Loucy (cell line): ENCODE results near the gene CBFB.

ENCODE experiments used
- H2AFZ ChIP-seq: fragments of 200-600 bp; sonication (generic); 2 replicates; pipeline ENCODE4 v1.6.0; 2016; ENCODE audit warnings: antibody characterized with exemption, mild to moderate bottlenecking, low read length, moderate library complexity
- H3F3A ChIP-seq: fragments of 200-600 bp; 2 replicates; pipeline ENCODE4 v1.6.0; 2016; ENCODE audit warnings: antibody characterized with exemption, low read depth, mild to moderate bottlenecking
- H3K27me3 ChIP-seq: fragments of 200-600 bp; sonication (generic); 2 replicates; pipeline ENCODE4 v1.6.1; 2014; ENCODE audit warnings: low read length, mild to moderate bottlenecking; ENCODE audit not compliant: insufficient read depth, poor library complexity, severe bottlenecking
- H3K36me3 ChIP-seq: fragments of 200-600 bp; sonication (generic); 2 replicates; pipeline ENCODE4 v1.6.1; 2016; ENCODE audit warnings: low read length; ENCODE audit not compliant: insufficient read depth
- H3K4me1 ChIP-seq: fragments of 200-600 bp; sonication (generic); 2 replicates; pipeline ENCODE4 v1.5.1; 2014; ENCODE audit warnings: low read length, mild to moderate bottlenecking; ENCODE audit not compliant: insufficient read depth, poor library complexity, severe bottlenecking
- H3K4me2 ChIP-seq: fragments of 200-600 bp; sonication (generic); 2 replicates; pipeline ENCODE4 v1.6.0; 2014; ENCODE audit warnings: antibody characterized with exemption, low read length, low read depth, mild to moderate bottlenecking; ENCODE audit not compliant: poor library complexity, severe bottlenecking
- H3K4me3 ChIP-seq: fragments of 200-600 bp; sonication (generic); 2 replicates; pipeline ENCODE4 v1.5.1; 2014; ENCODE audit warnings: low read length, mild to moderate bottlenecking, mixed read lengths; ENCODE audit not compliant: poor library complexity, severe bottlenecking
- H3K79me2 ChIP-seq: fragments of 200-600 bp; sonication (generic); 2 replicates; pipeline ENCODE4 v1.6.1; 2014; ENCODE audit warnings: low read length; ENCODE audit not compliant: insufficient read depth
- H3K9ac ChIP-seq: fragments of 200-600 bp; sonication (generic); 2 replicates; pipeline ENCODE4 v1.6.0; 2014; ENCODE audit warnings: mild to moderate bottlenecking, low read depth, low read length, moderate library complexity; ENCODE audit not compliant: poor library complexity, severe bottlenecking
- H3K9me2 ChIP-seq: fragments of 200-600 bp; sonication (generic); replicated peaks from 2 replicates; pipeline ENCODE4 v1.6.1; 2016; ENCODE audit warnings: low read depth, low read length, mixed read lengths
- H3K9me3 ChIP-seq: fragments of 200-600 bp; sonication (generic); 2 replicates; pipeline ENCODE4 v1.6.1; 2014; ENCODE audit warnings: mild to moderate bottlenecking, antibody characterized with exemption, low read length, low read depth; ENCODE audit not compliant: insufficient read depth
- H4K20me1 ChIP-seq: fragments of 200-600 bp; sonication (generic); 2 replicates; pipeline ENCODE4 v1.6.0; 2014; ENCODE audit warnings: antibody characterized with exemption, low read length, mild to moderate bottlenecking; ENCODE audit not compliant: insufficient read depth, poor library complexity, severe bottlenecking
- CTCF ChIP-seq: fragments of 200-600 bp; sonication (generic); conservative IDR thresholded peaks from 2 replicates; pipeline ENCODE4 v1.5.1; 2014; ENCODE audit warnings: mild to moderate bottlenecking, antibody characterized with exemption, low read length
- EZH2phosphoT487 ChIP-seq: fragments of 200-600 bp; IDR thresholded peaks from 2 replicates; pipeline ENCODE4 v1.6.1; 2018; ENCODE audit warnings: antibody characterized with exemption, mild to moderate bottlenecking, moderate library complexity, borderline replicate concordance

Gene CBFB

GRCh38 chr16:67016681-67017420, 12.1 kb upstream of the CBFB start:
- no peak overlapping the region for H2AFZ ChIP-seq
- no peaks in the 10 kb centered on the region for H3K9me3 ChIP-seq
- no peak for TF ChIP-seq CTCF
- no peak for TF ChIP-seq EZH2phosphoT487
- H3K4me3 ChIP-seq = no peak overlapping the region
- H3K36me3 ChIP-seq = no peaks in the 10 kb centered on the region
- no peaks in the 10 kb centered on the region for H3K27me3 ChIP-seq
- H3K9ac ChIP-seq = no peak overlapping the region
- no peak overlapping the region for H3K4me2 ChIP-seq
- peaks cover 21% of the 10 kb centered on the region for H3K4me1 ChIP-seq
- H3K79me2 ChIP-seq = no peaks in the 10 kb centered on the region
- H4K20me1 ChIP-seq = no peaks in the 10 kb centered on the region
- H3F3A ChIP-seq = no peaks in the 10 kb centered on the region
- H3K9me2 ChIP-seq = no peaks in the 10 kb centered on the region

GRCh38 chr16:67017421-67017750, 11.6 kb upstream of the CBFB start:
- H3K36me3 ChIP-seq = no peaks in the 10 kb centered on the region
- H2AFZ ChIP-seq = no peak overlapping the region
- H3K4me2 ChIP-seq = no peak overlapping the region
- no peaks in the 10 kb centered on the region for H4K20me1 ChIP-seq
- H3K9me3 ChIP-seq = no peaks in the 10 kb centered on the region
- H3K79me2 ChIP-seq = no peaks in the 10 kb centered on the region
- no peak overlapping the region for H3K4me3 ChIP-seq
- no peaks in the 10 kb centered on the region for H3K9me2 ChIP-seq
- H3K4me1 ChIP-seq = peaks cover 21% of the 10 kb centered on the region
- H3K27me3 ChIP-seq = no peaks in the 10 kb centered on the region
- no peak overlapping the region for H3K9ac ChIP-seq
- no peak for TF ChIP-seq CTCF
- TF ChIP-seq EZH2phosphoT487 = no peak
- H3F3A ChIP-seq = no peaks in the 10 kb centered on the region

DNA sequence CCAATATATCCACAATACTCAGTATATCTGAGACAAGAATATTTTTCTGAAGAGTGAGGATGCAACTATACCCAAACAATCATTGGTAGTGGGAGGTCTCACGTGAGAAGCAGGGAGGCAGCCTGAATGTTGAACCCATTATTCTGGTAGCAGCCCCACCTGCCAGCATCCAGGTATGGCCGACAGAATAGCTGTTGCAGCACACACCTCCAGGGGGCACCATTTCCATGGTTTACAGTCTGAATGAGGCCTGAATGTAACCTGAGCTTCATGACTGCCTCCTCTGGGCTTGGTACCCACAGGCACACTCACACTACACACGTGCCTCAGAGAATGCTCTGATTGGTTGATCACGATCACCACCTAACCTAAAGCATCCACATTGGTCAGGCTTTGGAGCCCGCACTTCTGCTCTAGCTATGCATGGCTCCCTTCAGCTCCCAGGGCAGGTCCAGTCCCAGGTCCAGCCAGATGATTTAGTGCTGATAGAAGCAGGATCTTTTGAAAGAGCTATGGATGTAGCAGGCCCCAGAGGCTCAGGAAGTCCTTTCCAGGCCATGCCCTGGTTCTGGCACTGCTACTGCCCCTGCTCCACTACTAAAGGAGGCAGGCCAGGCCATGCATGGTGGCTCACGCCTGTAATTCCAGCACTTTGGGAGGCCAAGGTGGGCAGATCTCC, 11.0 kb upstream of the CBFB start:
- Histone ChIP-seq H3K79me2 (no peaks in the 10 kb centered on the region), H3K4me1 (peaks cover 21% of the 10 kb centered on the region), H3K36me3 (no peaks in the 10 kb centered on the region), H3K9ac (no peak overlapping the region), H2AFZ (peak overlapping the region; percentile 16; the same call in 1 of the 2 replicates), H4K20me1 (no peaks in the 10 kb centered on the region), H3F3A (no peaks in the 10 kb centered on the region), H3K4me3 (no peak overlapping the region), H3K9me3 (no peaks in the 10 kb centered on the region), H3K9me2 (no peaks in the 10 kb centered on the region), H3K4me2 (no peak overlapping the region), H3K27me3 (no peaks in the 10 kb centered on the region)
- TF ChIP-seq EZH2phosphoT487 (no peak), CTCF (peak; percentile 90)
